Stimulated activated CD4-positive, alpha-beta T cell treated with anti-CD3 and anti-CD28 coated beads, Interleukin-1b, Interleukin-23, amount 100 ng/mL, for 48 hours (primary cell): ENCODE results near the gene CTAGE4.
"Not testable (repeated sequence)": the region's sequence is repeated elsewhere in the genome, so short reads cannot be mapped to it uniquely, and the experiment has no call there.

ENCODE experiments used
- DNase-seq: peaks from one replicate; pipeline ENCODE4 v3.0.0-alpha.2; 2020

CTAGE4 gene

GRCh38 chr7:144183166-144183565 is at the start of gene CTAGE4:
Gene CTAGE4, plus strand, starts transcription at chr7:144183466. Its CDS starts 38 bp downstream, at chr7:144183504.
- DNase-seq: not testable (repeated sequence)

- no peak for DNase-seq
Measured at GRCh38 chr7:144134116-144134515, 49.1 kb upstream of the CTAGE4 start.

GRCh38 chr7:144137501-144137900 is 45.8 kb upstream of the CTAGE4 start:
- no peak for DNase-seq

GRCh38 chr7:144142187-144142586 is 41.1 kb upstream of the CTAGE4 start:
- DNase-seq: no peak

- DNase-seq: no peak
Measured at GRCh38 chr7:144144426-144144825, 38.8 kb upstream of the CTAGE4 start.

- no peak for DNase-seq
Measured at GRCh38 chr7:144148224-144148827, 34.9 kb upstream of the CTAGE4 start.

- no peak for DNase-seq
Measured at GRCh38 chr7:144158861-144159260, 24.4 kb upstream of the CTAGE4 start.

- no peak for DNase-seq
Measured at GRCh38 chr7:144164784-144165183, 18.5 kb upstream of the CTAGE4 start.

GRCh38 chr7:144171594-144172350 is 11.5 kb upstream of the CTAGE4 start:
- not testable (repeated sequence) for DNase-seq

GRCh38 chr7:144174613-144175012 is 8.7 kb upstream of the CTAGE4 start:
- DNase-seq: no peak

- peak; percentile 18 for DNase-seq
Measured at GRCh38 chr7:144178380-144179164, 4.7 kb upstream of the CTAGE4 start.

- not testable (repeated sequence) for DNase-seq
Measured at GRCh38 chr7:144179165-144179479, 4.1 kb upstream of the CTAGE4 start.

- not testable (repeated sequence) for DNase-seq
Measured at GRCh38 chr7:144187848-144188247, 4.6 kb downstream of the CTAGE4 start.

- DNase-seq: not testable (repeated sequence)
Measured at GRCh38 chr7:144188578-144189171, 5.4 kb downstream of the CTAGE4 start.

- not testable (repeated sequence) for DNase-seq
Measured at GRCh38 chr7:144193782-144194181, 10.5 kb downstream of the CTAGE4 start.

GRCh38 chr7:144194453-144194852 is 11.2 kb downstream of the CTAGE4 start:
- DNase-seq: not testable (repeated sequence)

- DNase-seq: not testable (repeated sequence)
Measured at GRCh38 chr7:144195212-144195872, 12.1 kb downstream of the CTAGE4 start, which contains the start of gene ARHGEF35. Gene ARHGEF35, minus strand, starts transcription at chr7:144195833. Its CDS starts 7,450 bp downstream, at chr7:144188383.

GRCh38 chr7:144198934-144199333 is 15.7 kb downstream of the CTAGE4 start:
- not testable (repeated sequence) for DNase-seq

GRCh38 chr7:144201978-144202377 is 18.7 kb downstream of the CTAGE4 start:
- DNase-seq: not testable (repeated sequence)

- DNase-seq: not testable (repeated sequence)
Measured at GRCh38 chr7:144203086-144203485, 19.8 kb downstream of the CTAGE4 start.

- DNase-seq: not testable (repeated sequence)
Measured at GRCh38 chr7:144205306-144205705, 22.0 kb downstream of the CTAGE4 start.

GRCh38 chr7:144217200-144217599 is 33.9 kb downstream of the CTAGE4 start:
- not testable (repeated sequence) for DNase-seq
